Sigmoid colon (tissue), 7 donors: Measurements from ENCODE around the gene SFRP2. TPM values are rescaled to one million over a fixed set of nuclear protein-coding genes. Genes with fewer than 3 reads are reported as not detected.

ENCODE experiments used
- DNase-seq: peaks from one replicate; pipeline ENCODE4 v3.0.0-alpha.2; 2019
- H3K27ac ChIP-seq, 4 donors: fragments of 200-600 bp; sonication (generic); one replicate each; pipeline ENCODE4 v1.5.1; 2016 to 2019; ENCODE audit warnings: mild to moderate bottlenecking in 1 of 4
- H3K27me3 ChIP-seq, 3 donors: fragments of 200-600 bp; sonication (generic); one replicate each; pipeline ENCODE4 v1.5.1; 2019; ENCODE audit warnings: mild to moderate bottlenecking in 1 of 3
- H3K36me3 ChIP-seq, 4 donors: fragments of 200-600 bp; sonication (generic); one replicate each; pipeline ENCODE4 v1.5.1; 2016 to 2019
- H3K4me1 ChIP-seq, 4 donors: fragments of 200-600 bp; sonication (generic); one replicate each; pipeline ENCODE4 v1.5.1; 2017 to 2019
- H3K4me3 ChIP-seq, 4 donors: fragments of 200-600 bp; sonication (generic); one replicate each; pipeline ENCODE4 v1.5.1; 2017 to 2019; ENCODE audit warnings: mild to moderate bottlenecking in 2 of 4, moderate library complexity in 1 of 4
- H3K9me3 ChIP-seq, 4 donors: fragments of 200-600 bp in 3 of 4; sonication (generic) in 3 of 4; one replicate each; pipeline versions ENCODE4 v1.5.1 to v1.6.1; 2013 to 2019
- CTCF ChIP-seq, 4 experiments: fragments of 450-650 bp in 3 of 4; fragments of 200-600 bp in 1 of 4; IDR thresholded peaks; one replicate each; pipeline ENCODE4 v1.5.1; 2016 to 2019; ENCODE audit warnings: antibody characterized with exemption in 4 of 4, mild to moderate bottlenecking in 3 of 4, moderate library complexity in 2 of 4
- EP300 ChIP-seq, 4 donors: sonication (generic); formaldehyde crosslinking; IDR thresholded peaks; one replicate each; pipeline ENCODE4 v1.6.1; 2017; ENCODE audit warnings: antibody characterized with exemption in 4 of 4
- POLR2A ChIP-seq, 2 donors: fragments of 450-650 bp; IDR thresholded peaks; one replicate each; pipeline ENCODE4 v1.6.1; 2016; ENCODE audit warnings: antibody characterized with exemption in 2 of 2, mild to moderate bottlenecking in 2 of 2, moderate library complexity in 2 of 2
- POLR2AphosphoS5 ChIP-seq, 4 donors: sonication (generic); formaldehyde crosslinking; IDR thresholded peaks; one replicate each; pipeline ENCODE4 v1.6.1; 2017; ENCODE audit warnings: antibody characterized with exemption in 4 of 4
- WGBS, 2 donors: extraction: QIAGEN DNeasy Blood & Tissue Kit; methylation state at CpG; one replicate each; pipeline ENCODE4 v1.1.7; 2013; 5-methylcytosine and 5-hydroxymethylcytosine counted together
- intact Hi-C: fragments of 100-400 bp; cut with DNase I; formaldehyde crosslinking; loops from one replicate; pipeline ENCODE4 v1.15.1; 2023
- polyA plus RNA-seq, 3 donors: library from polyadenylated mRNA; stranded (reverse); fragments of 200-250 nt; gene quantifications; one replicate each; pipeline ENCODE4 v1.2.3, GENCODE V29; 2013
- total RNA-seq, 4 donors: library from RNA; depleted of rRNA; stranded (reverse); fragments of >200 nt; gene quantifications; one replicate each; pipeline ENCODE4 v1.1.0, GENCODE V29; 2016
- donor health status: healthy with polysubstance abuse.
- donor health status: Bipolar disorder and iron deficiency.
- donor health status: healthy.

The SFRP2 gene
- total and polyA plus RNA-seq, 7 donors, result 2.0 to 64.8 (median 25.4) TPM; not detected in 1

- intact Hi-C loops, result no loop called here
- 72 to 80% methylated on average over 4 of the region's 4 CpGs for WGBS, 2 donors
- TF ChIP-seq POLR2AphosphoS5 (IDR thresholded peaks at IDR 0.05) (no peak), EP300 (IDR thresholded peaks at IDR 0.05) (no peak), POLR2A (IDR thresholded peaks at IDR 0.05) (no peak), CTCF (IDR thresholded peaks at IDR 0.05) (no peak)
Measured at GRCh38 chr4:153747406-153747955, 41.4 kb downstream of the SFRP2 start.

GRCh38 chr4:153745651-153746050, 43.2 kb downstream of the SFRP2 start:
- Histone ChIP-seq H3K36me3 (no peaks in the 10 kb centered on the region), H3K4me1 (peaks cover 0 to 6% (median 0%) of the 10 kb centered on the region in 4 donors), H3K27ac (no peak overlapping the region), H3K9me3 (peaks cover 0 to 6% (median under 1%) of the 10 kb centered on the region in 4 donors), H3K27me3 (no peaks in the 10 kb centered on the region), H3K4me3 (no peak overlapping the region)
- TF ChIP-seq POLR2AphosphoS5 (IDR thresholded peaks at IDR 0.05) (no peak), CTCF (IDR thresholded peaks at IDR 0.05) (no peak), POLR2A (IDR thresholded peaks at IDR 0.05) (no peak), EP300 (IDR thresholded peaks at IDR 0.05) (no peak)
- intact Hi-C loops, result no loop called here
- DNase-seq, result no peak

More at GRCh38 chr4:153747406-153747955, 41.4 kb downstream of the SFRP2 start:
- H3K4me1 ChIP-seq, result peaks cover 0 to 6% (median 0%) of the 10 kb centered on the region in 4 donors
- DNase-seq, result no peak
- no peaks in the 10 kb centered on the region for H3K27me3 ChIP-seq
- no peak overlapping the region for H3K27ac ChIP-seq
- H3K36me3 ChIP-seq, result no peaks in the 10 kb centered on the region
- no peaks in the 10 kb centered on the region for H3K9me3 ChIP-seq
- no peak overlapping the region for H3K4me3 ChIP-seq

GRCh38 chr4:153741541-153741940, 47.3 kb downstream of the SFRP2 start:
- 74 to 83% methylated on average over 2 of the region's 2 CpGs for WGBS, 2 donors
- Histone ChIP-seq H3K4me3 (no peak overlapping the region), H3K4me1 (no peaks in the 10 kb centered on the region), H3K27ac (no peak overlapping the region), H3K36me3 (no peaks in the 10 kb centered on the region), H3K9me3 (peaks cover 0 to 8% (median under 1%) of the 10 kb centered on the region in 4 donors), H3K27me3 (no peaks in the 10 kb centered on the region)
- no peak for DNase-seq
- intact Hi-C loops, result no loop called here
- TF ChIP-seq CTCF (IDR thresholded peaks at IDR 0.05) (no peak), POLR2AphosphoS5 (IDR thresholded peaks at IDR 0.05) (no peak), EP300 (IDR thresholded peaks at IDR 0.05) (no peak), POLR2A (IDR thresholded peaks at IDR 0.05) (no peak)

- no peak overlapping the region for H3K4me3 ChIP-seq
- DNase-seq, result no peak
- TF ChIP-seq POLR2AphosphoS5 (IDR thresholded peaks at IDR 0.05) (no peak), EP300 (IDR thresholded peaks at IDR 0.05) (no peak), CTCF (IDR thresholded peaks at IDR 0.05) (no peak), POLR2A (IDR thresholded peaks at IDR 0.05) (no peak)
- H3K27me3 ChIP-seq, result no peaks in the 10 kb centered on the region
- no peaks in the 10 kb centered on the region for H3K36me3 ChIP-seq
- no peak overlapping the region for H3K27ac ChIP-seq
- intact Hi-C loops, result no loop called here
- peaks cover 0 to 6% (median under 1%) of the 10 kb centered on the region in 4 donors for H3K9me3 ChIP-seq
- no peaks in the 10 kb centered on the region for H3K4me1 ChIP-seq
Measured at GRCh38 chr4:153735906-153736461, 52.9 kb downstream of the SFRP2 start.
